CD4-positive, alpha-beta T cell treated with Interleukin-15 for 1 hour (primary cell): ENCODE results near the gene NUBP2.

Experiments used
- DNase-seq: peaks from one replicate; pipeline ENCODE4 v3.0.0-alpha.2; 2020

NUBP2 gene, protein sequence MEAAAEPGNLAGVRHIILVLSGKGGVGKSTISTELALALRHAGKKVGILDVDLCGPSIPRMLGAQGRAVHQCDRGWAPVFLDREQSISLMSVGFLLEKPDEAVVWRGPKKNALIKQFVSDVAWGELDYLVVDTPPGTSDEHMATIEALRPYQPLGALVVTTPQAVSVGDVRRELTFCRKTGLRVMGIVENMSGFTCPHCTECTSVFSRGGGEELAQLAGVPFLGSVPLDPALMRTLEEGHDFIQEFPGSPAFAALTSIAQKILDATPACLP

DNA sequence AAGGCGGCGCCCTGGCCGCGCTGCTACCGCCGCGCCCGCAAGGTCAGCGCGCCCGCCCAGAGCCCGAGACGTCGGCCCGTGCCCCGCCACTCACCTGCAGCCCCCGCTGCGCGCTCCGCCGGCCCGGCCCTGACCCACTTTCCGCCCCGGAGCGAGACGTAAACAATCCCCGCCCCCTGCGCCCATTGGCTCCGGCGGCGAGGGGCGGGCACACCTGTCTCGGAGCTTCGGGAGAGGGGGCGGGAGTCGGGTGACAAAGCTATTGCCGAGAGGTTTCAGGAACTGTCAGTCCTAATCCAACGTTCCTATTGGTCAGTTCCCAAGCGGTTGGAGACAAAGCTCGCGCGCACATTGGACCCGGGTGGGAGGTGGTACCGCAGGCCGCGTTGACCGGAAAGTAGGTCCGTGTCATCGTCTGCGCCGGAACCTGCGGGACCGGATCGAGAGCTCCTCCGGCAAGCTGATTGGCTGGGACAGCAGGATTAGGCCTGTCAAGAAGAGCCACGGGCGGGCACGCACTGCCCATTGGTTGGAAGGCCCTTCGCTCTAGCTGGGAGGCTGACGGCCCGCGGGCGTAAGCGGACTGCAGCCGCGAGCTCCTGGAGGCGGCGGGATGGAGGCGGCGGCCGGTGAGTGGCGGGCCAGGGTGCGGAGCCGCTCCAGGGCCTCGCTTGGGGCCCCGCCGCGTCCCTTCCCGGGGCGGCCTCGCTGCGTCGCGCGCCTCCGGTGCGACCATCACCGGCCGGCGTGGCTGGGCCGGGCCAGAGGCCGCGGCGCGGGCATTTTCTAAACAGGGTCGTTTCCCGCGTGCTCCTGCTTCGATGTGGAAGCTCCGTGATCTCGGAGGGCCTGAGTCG is at the start of gene NUBP2, which contains the start of gene SPSB3:
Gene NUBP2, plus strand, starts transcription at position 553 of the 857 bp plus-strand sequence. Its CDS starts 61 bp downstream, at position 614.
Gene SPSB3, minus strand, starts transcription at position 164 of the 857 bp plus-strand sequence. CDS start 1,088 bp downstream, outside the sequence.
- DNase-seq = peak; percentile 100

- DNase-seq = no peak
These were observed 48.6 kb upstream of the NUBP2 start for GRCh38 chr16:1734123-1734522.

DNA sequence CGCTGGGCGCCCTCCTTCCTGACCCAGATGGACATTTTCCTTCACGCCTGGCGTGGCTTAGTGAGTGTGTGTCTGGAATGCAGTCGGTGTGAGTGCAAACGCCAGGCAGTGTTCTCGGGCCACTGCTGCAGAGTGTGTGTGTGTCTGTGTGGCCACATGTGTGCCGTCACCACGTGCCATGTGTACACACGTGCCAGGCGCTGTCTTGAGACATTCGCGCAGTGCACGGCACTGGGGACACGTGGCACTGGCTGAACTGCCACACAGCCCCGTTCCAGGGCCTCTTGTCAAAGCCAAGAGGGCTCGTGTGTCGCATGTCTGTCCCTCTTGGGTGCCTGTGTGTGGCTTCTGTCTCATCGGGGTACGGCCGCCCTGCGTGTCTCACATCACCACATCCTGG is 47.9 kb upstream of the NUBP2 start:
- no peak for DNase-seq

- DNase-seq = no peak
These were observed 42.5 kb upstream of the NUBP2 start for GRCh38 chr16:1740234-1740633.

- DNase-seq = no peak
These were observed 41.8 kb upstream of the NUBP2 start for GRCh38 chr16:1740781-1741490.

- DNase-seq = no peak
These were observed 41.1 kb upstream of the NUBP2 start for GRCh38 chr16:1741553-1742165.

- DNase-seq = no peak
These were observed 39.1 kb upstream of the NUBP2 start for GRCh38 chr16:1743376-1744337.

DNA sequence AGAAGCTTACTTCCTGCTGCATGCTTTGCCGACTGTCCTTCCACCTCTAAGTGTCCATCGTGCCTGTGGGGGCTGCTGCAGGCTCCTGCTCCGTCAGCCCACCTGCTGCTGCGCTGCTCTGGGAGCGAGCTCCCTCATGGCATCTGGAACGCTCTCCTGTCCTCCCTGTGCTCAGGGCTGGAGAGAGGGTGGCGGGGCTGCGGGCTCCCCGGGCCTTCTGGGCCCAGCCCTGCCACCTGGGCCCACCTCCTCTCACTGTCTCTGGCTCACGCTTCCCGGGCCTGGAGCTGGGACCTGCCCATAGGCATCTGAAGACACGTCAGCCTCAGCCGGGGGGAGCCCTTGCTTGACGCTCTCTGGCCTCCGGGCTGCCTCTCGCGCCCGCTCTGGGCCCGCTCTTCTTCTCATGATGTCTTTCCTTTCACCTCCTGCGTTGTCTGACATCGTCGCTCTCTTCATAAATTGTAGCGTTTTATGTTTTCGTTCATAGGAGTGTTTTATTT is 38.4 kb upstream of the NUBP2 start:
- DNase-seq = no peak

DNA sequence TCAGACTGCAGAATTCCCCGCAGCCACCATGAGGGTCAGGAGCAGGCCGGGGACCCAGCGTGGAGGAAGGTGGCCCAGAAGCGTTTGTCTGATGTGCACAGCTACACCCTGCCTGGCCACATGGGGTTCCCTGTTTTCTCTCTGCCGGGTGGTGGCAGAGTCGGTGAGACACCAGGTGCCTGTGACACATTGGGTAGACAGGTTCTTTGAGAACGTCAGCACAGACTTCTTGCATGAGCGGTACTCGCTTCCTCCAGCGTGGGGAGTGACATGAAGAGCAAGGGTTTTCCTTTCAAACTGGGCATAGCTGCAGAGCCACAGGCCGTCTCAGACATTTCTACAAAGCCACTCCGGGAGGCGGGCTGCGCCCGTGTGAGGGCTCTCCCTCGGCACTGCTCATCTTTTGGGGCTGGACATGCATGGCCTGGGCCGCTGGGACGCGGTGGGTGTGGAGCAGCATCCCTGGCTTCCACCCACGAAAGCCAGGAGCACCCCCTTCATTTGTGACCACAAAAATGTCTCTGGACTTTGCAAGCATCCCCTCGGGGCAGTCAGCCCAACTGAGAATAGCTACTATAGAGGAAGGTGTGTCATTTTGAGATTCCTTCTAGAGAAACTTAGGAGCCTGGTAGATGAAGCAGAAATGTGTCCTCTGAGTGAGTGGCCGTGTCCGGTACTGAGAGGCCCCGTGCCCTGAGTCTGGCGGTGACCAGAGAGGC is 37.4 kb upstream of the NUBP2 start:
- DNase-seq = no peak

GRCh38 chr16:1745900-1746692 is 36.7 kb upstream of the NUBP2 start:
- no peak for DNase-seq

- DNase-seq = no peak
These were observed 36.0 kb upstream of the NUBP2 start for GRCh38 chr16:1746693-1747195.

- DNase-seq = no peak
These were observed 34.8 kb upstream of the NUBP2 start for GRCh38 chr16:1747934-1748333.

DNA sequence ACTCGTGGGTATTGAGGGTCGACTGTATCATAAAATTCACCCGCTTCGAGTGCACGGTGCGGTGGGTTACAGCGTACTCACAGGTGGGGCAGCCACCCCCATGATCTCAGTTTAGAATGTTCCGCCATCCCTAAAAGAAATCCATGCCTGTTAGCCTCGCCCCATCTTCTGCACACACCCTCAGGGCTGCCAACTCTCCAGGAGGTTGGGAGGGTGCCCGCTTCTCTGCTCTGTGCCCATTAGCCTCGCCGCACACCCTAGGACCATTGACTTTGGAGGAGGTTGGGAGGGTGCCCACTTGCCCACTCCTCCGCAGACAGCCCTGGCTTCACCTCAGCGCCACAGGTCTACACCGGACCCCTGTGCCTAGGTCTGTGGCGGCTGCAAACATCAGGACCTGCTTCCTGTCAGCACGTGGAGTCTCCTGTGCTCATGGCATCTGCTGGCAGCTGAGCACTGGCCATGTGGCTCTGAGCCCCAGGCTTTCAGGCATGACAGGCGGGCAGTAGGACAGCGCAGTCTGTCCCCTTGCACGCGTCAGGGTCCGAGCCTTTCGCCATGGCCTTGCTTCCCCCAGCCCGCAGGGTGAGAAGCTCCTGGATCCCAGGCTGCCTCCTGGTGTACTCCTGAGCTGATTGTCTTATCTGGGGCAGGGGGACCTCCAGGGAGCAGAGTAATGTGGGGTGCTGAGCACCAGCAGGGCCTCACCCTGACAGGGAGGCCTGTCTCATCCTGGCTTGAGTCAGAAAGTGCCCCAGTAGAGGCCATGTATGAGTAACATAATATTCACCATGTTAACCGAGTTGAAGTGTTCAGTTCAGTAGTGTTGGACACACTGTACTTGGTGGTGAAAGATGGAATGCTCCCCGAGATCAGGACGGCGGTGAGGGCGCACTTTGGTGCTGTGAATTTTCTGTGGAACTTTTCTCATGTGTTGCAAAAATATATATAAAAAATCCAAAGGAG is 33.3 kb upstream of the NUBP2 start:
- DNase-seq = no peak

GRCh38 chr16:1751946-1752345 is 30.8 kb upstream of the NUBP2 start:
- no peak for DNase-seq

DNA sequence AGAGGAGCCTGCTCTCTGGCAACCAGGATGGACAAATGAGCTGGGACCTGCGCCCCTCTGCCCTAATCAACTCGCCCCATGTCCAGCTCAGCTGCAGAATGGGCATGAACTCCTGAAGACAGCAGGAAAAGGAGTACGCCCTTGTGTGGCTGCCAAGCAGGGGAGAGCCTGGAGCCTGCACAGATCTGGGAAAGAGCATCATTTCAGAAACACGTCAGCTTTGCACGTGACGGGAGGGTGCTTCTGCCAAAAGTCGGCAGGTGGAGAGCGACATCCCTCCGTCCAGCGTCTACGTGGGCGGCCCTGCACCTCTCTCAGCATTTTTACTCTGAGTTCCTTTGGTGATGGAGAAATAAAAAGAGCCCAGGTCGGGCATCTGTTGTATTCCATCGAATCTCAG is 29.9 kb upstream of the NUBP2 start:
- DNase-seq = no peak

- DNase-seq = no peak
These were observed 28.6 kb upstream of the NUBP2 start for GRCh38 chr16:1754204-1754603.

DNA sequence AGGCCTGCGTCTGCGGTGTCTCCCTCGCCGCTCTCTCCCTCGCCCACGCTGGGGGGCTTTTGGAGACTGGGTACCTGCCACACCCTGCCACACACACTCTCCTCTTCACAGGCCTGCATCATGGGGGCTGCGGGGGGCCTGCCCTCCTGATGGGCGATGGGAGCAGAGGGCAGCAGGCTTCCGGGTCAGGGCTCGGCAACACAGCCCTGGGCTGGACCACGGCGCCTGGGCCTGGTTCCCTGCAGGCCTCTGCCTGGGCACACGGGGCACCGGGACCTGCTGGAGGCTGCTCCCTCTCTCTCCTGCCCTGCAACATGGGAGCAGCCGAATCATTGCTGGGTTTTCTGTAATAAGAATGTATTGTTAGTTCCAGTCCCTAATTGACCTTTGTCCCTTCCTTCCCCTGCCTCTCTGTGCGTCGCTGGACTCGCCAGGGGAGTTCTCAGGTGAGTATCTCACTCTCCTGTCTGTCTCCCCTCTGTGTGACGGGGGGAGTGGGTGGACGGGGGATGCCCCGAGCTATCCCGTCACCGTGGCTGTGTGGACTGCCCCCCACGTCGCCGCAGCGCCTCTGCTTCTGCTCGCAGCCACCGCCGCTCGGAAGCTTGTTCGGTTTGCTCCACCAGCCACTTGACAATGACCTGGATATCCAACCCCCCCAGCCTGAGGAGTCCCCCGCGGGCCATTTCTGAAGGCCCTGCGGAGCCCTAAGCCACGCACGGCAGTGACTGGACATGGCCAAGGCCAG is 24.9 kb upstream of the NUBP2 start:
- no peak for DNase-seq

DNA sequence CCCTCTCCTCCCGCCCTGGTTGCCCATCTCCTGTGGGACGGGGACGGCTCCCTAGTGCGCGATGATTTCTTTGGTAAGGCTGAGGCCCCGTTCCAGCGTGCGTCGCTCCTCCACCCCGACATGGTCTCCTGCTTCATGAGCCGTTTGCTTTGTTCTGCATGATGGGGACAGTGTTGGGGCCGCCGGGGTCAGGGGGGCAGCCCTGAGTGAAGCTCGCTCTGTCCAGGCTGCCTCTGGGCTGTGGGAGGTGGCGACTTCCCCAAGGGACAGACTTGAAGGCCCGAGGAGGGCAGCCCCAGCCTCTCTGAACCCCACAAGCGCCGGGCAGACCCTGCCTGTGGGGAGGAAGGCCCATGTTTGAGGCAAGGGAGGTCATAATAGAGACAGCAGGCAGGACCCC is 23.8 kb upstream of the NUBP2 start:
- DNase-seq = no peak
